Stimulated activated CD8-positive, alpha-beta memory T cell treated with anti-CD3 and anti-CD28 coated beads, Interleukin-2, amount 100 ng/mL, for 1 hour (primary cell): ENCODE measurements around the gene SCAMP4.

Source experiments
- DNase-seq, 2 donors: peaks; one replicate each; pipeline ENCODE4 v3.0.0-alpha.2; 2020; ENCODE audit warnings: low read depth in 2 of 2

SCAMP4 gene

DNA sequence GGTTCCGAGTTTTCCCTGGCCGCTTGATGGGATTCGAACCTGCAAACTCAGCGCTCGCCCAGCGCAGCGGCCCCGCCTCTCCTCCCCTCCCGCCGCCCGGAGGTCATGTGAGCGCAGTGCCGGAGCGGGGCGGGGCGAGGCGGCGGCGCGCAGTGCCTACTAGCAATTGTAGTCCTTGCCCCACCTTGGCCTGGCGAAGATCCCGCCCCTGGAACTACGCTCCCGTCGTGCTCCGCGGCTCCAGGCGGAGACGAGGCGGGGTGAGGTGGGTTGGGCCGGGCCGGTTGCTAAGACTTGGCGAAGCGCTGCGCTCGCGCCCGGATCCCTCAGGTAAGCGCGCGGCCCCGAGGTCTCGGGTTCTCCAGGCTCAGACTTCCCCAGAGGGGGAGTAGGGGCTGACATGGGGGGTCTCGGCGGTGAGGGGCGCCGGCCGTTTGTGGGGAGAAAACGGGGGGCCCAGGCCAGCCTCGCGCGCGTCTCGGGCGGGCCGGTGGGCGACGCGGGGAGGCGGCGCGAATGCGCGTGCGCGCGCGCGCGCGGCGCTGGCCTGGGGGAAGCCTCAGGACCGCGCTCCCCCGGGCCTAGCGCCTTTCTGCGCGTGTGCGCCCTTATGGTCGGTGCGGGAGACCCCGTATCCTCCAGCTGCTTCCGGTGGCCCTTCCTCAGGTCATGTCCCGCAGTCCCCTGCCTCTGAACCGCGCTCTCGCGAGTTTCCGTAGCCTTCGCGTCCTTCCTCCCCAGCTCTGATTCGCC is at the start of gene SCAMP4, which contains the start of gene ADAT3:
SCAMP4 (plus strand) TSS at position 290 of the 753 bp plus-strand sequence. CDS start 9,621 bp downstream, outside the sequence.
ADAT3 (plus strand) TSS at position 290 of the 753 bp plus-strand sequence. CDS start 6,649 bp downstream, outside the sequence.
- DNase-seq: peak; percentile 95 to 97

- DNase-seq: no peak
Observed at GRCh38 chr19:1855828-1856255, 49.4 kb upstream of the SCAMP4 start.

GRCh38 chr19:1856345-1856697 is 48.9 kb upstream of the SCAMP4 start:
- no peak for DNase-seq

- DNase-seq: no peak
Observed at GRCh38 chr19:1856698-1857603, 48.2 kb upstream of the SCAMP4 start.

DNA sequence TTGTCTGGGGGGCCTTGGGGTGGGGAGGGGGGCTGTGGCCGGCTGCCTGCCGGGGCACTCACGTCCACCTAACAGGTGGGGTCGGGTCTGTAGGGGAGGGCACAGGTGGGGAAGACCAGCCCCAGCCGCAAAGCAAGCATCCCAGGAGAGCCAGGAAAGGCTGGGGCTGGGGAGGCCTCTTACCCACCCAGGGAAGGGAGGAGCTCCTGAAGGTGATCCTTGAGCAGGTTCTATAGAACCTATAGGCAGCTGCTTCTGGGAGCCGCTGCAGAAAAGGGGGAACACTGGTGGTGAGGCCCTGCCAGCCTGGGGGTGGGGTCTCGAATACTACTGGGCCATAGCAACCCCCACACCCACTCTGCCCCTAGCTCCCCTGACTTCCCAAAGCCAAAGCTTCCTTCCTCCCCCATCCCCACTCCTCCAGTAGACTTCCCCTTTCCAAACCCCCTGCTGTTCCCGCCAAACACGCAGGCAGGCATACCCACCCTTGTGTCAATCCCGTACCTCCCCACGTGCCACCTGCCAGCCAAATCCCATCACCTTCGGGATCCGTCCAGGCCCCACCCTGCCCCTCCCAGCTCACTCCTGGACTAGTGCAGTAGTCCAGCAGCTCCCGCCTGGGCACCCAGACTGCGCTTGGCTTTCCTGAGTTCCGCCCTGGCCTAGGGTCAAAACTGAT is 47.4 kb upstream of the SCAMP4 start:
- no peak for DNase-seq

- no peak for DNase-seq
Observed at GRCh38 chr19:1858412-1859081, 46.7 kb upstream of the SCAMP4 start.

DNA sequence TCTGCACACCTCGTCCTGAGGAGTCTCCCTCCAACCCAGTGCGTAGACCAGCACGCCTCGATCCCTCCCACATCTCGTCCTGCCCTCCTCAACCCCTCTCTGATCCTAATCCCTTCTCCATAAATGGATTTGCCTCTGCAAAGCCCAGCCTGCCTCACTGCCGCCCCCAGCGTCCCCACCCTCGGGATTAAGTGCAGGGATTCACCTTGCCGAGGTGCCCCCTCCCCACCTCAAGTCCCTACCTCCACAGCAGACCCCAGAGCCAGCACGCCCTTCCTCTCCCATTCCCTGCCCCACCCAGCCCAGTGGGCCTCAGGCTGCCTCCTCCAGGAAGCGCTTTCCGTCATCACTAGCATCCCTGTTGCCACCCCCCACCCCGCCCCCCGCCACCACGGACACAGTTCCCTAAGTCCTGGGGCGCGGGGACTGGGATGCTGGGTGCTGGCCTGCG is 45.8 kb upstream of the SCAMP4 start:
- DNase-seq: no peak

DNA sequence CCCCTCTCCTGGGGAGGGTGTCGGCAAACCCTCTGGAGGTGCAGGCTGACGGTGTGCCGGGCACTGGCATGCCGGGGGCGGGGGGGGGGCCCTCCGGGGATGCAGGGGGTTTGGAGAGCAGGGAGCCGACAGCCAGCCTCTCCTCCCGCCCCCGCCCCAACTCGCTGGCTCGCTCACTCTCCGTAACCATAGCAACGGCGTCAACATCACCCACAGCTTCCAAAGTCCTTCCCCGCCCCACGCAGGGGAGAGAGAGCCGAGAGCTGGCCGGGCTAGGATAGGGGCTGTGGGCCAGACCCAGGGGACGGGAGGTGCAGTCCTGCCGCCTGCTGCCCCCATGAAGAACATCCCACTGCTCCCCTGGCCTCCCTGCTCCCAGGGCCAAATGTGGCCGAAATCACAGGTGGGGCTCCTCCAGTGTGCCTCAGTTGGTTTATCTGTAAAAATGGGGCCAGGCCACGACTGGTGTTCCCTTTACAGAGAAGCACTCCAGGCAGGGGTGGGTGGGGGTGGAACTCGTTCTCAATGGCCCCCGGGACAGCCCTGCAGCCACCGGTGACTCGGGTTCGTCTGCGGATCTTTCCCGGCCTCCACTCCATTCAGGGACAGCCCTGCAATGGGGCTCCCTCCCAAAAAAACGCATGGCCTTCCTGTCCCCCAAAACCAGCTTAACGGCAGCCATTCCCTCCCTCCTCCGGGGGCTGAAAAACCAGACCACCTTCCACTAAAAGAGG is 45.0 kb upstream of the SCAMP4 start:
- DNase-seq: no peak

DNA sequence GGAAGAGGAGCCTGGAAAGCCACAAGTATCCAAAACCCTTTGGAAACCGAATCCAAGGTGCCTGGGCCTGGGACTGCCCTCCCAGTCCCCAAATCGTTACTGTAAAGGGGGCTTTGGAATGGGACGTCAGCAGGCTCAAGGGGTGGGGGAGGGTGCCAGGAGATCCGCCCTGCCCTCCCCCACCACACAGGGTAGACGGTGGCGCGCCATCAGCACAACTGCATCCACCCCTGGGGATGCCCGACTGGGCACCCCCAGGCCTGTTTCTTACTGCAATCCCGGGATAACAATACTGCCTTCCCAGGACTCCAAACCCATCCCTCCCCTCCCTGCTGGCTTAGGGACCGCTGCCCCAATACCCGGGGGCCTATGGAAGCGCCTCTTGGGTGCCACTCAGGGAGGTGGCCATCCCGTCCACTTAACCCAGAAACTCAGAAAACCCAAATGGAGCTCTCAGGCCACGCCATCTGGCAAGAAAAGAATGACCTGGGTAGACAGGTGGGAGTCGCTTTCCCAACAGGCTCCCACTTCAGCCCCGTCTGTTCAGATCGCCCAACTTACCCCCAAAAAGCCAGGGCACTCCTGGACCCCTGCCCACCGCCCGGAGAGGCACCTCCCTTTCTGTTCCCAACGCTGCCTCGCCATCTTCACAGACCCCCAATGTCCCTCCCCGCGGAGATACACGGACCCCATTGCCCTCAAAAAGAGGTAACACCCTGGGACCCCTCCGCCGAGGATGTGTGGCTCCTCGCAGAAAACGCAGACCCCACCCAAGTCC is 44.2 kb upstream of the SCAMP4 start:
- no peak for DNase-seq

DNA sequence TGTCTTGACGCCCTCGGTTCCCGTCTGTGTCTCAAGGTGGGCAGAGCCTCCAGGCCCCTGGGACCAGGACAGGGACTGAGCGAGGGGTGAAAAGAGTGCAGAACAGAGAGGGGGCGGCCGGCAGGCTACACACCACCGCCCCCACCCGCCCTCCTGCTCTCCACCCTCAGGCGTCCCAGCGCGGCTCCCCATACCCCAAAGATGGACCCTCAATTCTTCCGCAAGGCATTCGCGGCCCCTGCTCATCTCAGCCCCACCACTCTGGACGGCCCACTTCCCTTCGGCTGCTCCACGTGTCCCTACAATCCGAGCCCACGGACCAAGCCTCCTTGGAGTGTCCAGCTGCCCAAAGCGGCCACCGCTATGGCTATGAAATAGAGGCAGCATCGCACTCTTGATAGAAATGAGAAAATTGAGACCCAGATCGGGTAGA is 43.6 kb upstream of the SCAMP4 start:
- no peak for DNase-seq

- no peak for DNase-seq
Observed at GRCh38 chr19:1862068-1862423, 43.2 kb upstream of the SCAMP4 start.

DNA sequence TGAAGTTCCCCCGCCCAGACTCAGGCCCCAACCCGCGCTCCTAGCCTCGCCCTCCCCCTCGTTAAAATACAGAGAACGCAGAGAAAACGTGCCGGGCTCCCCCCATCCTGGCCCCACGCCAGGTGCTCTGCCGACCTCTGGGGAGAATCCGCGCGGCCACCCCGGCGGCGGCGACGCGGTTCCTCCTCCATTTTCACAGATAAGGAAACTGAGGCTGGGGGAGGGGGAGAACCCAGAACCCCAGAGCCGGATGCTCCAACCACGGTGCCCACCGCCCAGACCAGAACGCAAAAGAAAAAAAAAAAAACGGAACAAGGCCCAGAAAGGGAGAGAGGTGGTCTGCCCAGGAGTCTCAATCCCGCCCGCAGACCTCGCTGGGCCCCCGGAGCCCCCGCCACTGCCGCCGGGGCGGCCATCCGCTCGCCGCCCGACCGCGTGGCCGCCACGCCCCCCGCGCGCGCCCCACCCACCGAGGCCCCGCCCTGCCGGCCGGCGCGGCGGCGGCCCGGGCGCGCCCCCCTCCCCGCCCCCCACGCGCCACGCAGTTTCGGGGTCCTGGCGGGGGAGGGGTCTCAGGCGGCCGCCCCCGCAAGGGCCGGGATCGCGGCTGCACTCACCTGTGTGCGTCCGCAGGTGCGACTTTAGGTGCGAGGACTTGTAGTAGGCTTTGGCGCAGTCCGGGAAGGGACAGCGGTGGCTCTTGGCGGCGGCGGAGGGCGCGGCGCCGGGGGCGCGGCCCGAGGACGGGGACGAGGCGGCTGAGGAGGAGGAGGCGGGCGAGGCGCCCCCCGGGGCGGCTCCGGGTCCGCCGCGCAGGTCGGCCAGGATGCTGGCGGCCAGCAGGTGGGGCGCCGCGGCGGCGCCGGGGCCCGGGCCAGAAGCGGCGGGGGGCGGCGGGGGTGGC is 42.5 kb upstream of the SCAMP4 start:
- no peak for DNase-seq

DNA sequence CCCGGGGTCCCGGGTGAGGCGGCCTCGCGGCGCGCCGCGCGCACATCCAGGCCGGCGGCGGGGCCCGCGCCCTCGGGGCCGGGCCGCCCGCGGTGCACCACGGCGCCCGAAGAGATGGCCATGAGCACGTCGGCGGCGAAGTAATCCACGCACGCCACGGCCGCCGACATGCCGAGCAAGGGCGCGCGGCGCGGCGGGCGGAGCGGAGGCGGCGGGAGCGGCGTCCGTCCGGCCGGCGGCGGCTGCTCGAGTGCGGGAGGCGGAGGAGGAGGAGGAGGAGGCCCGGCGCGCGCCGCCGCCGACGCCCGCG is 41.9 kb upstream of the SCAMP4 start, which contains the start of gene KLF16:
KLF16 (minus strand) TSS at position 252 of the 310 bp plus-strand sequence; CDS start at position 170, 82 bp downstream.
- DNase-seq: no peak

DNA sequence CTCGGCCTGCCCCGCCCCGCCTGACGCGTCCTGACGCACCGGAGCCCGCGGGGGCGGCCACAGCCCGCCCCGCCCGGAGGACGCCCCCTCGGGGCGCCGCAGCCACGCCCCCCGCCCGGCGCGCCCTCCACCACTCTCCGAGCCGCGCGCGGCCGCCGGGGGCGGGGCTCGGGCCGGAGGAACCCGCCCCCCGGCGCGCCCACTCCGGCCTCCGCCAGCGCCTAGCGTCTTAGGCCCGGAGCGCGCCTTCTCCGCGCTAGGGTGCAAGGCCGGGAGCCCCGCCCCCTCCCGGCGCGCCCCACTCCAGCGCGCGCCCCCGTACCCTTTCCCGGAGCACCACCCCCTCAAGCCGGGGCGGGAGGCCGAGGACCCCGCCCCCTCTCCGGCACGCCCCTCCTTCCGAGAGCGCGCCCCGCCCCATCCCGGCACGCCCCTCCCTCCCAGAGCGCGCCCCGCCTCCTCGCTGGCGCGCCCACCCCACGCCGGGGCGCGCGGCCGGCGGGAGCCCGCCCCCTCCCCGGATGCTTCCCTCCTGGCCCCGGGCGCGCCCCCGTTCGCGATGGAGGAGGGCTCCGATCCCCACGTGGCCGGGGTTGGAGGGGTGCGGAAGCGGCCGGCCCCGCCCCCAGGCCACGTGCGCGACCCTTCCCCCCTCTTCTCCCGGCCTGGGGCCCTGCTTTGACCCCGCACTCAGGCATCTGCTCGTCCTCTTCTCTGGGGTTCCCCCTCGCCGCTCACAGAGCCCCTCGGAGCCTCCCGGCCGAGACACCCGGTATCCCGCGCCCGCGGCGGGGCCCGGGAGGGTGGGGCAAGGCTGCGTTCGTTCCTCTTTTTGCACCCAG is 41.3 kb upstream of the SCAMP4 start:
- peak; percentile 79 to 91 for DNase-seq

DNA sequence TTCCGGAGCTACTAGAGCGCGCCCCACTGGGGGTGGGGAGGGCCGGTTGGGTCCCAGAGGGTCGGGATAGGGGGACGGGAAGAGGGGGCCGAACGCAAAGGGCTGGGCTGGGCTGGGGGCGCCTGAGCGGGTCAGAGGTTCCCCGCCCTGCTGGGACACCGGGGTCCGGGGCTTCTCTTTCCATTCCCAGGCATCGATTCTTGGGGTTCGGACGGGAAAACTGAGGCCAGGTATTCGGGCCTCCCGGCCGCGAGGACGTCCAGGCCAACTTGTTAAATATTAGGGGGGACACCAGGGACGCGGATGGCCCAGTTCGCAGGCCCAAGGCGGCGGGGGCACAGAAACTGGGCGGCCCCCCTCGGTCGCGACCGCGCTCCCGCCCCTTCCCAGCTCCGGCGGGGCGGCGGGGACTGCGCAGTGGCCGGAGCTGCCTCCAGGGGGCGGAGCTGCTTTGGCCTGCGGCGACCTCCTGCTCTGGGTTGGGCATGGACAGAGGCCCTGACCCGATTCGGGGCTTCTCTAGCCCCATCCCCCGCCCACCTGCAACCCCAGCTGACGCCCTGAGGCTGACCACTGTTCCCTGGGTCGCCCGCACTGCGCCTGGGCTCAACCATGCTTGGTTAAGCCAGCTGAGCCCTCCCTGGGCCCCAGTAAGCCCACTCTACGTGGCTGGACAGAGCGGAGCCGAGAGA is 40.6 kb upstream of the SCAMP4 start:
- DNase-seq: no peak

GRCh38 chr19:1865172-1866010 is 39.8 kb upstream of the SCAMP4 start:
- DNase-seq: no peak
